ENCODE measurements around the gene ENPP7.

GRCh38 chr17:79739148-79740062, 8.7 kb downstream of the ENPP7 start:
- no peak for TF ChIP-seq CTCF (IDR thresholded peaks at IDR 0.05; ENCODE audit: low read length)
- no peak for TF ChIP-seq EZH2 (optimal IDR thresholded peaks at IDR 0.05; ENCODE audit: low read depth, low read length)
- TF ChIP-seq EZH2phosphoT487 (IDR thresholded peaks at IDR 0.05; ENCODE audit: low read length): no peak
